ENCODE results near the gene PPM1H.

- no peak for TF ChIP-seq CTCF (IDR thresholded peaks at IDR 0.05)
- no peak for TF ChIP-seq EP300 (IDR thresholded peaks at IDR 0.05)
- TF ChIP-seq POLR2A (IDR thresholded peaks at IDR 0.05) = no peak
Observed at GRCh38 chr12:62817556-62818271, 117.2 kb downstream of the PPM1H start.

Measured in sigmoid colon (tissue), 4 donors.